Activated CD8-positive, alpha-beta T cell treated with anti-CD3 and anti-CD28 coated beads for 36 hours (primary cell): ENCODE data around the gene CYP2F1. TPM values are rescaled to one million over a fixed set of nuclear protein-coding genes. Genes with fewer than 3 reads are reported as not detected.
"Not testable (repeated sequence)": the region's sequence is repeated elsewhere in the genome, so short reads cannot be mapped to it uniquely, and the experiment has no call there.

Source experiments
- ATAC-seq: fragments of 200-7000 bp; cut with Tn5 transposase; one replicate; pipeline ENCODE4 v1.10.0; 2021; ENCODE audit warnings: mild to moderate bottlenecking, moderate library complexity
- CTCF ChIA-PET: fragments of 350-600 bp; sonication (Branson Sonifier 250); formaldehyde crosslinking; loops from one replicate; lab custom pipeline; 2021; ENCODE audit warnings: antibody characterized with exemption; lab: Charles Lee
- POLR2A ChIA-PET: fragments of 350-600 bp; sonication (Branson Sonifier 250); formaldehyde crosslinking; loops from one replicate; lab custom pipeline; 2021; ENCODE audit warnings: antibody characterized with exemption; lab: Charles Lee
- DNase-seq: peaks from one replicate; pipeline ENCODE4 v3.0.0-alpha.2; 2020
- H3K27ac Mint-ChIP-seq: one replicate; pipeline ENCODE4 v1.8.0; 2021; ENCODE audit warnings: mild to moderate bottlenecking, mixed read lengths
- H3K27me3 Mint-ChIP-seq: one replicate; pipeline ENCODE4 v1.8.0; 2021; ENCODE audit warnings: mixed read lengths
- H3K36me3 Mint-ChIP-seq: one replicate; pipeline ENCODE4 v1.8.0; 2021; ENCODE audit warnings: low read depth, mixed read lengths
- H3K4me1 Mint-ChIP-seq: one replicate; pipeline ENCODE4 v1.8.0; 2021; ENCODE audit warnings: low read depth, mixed read lengths
- H3K4me3 Mint-ChIP-seq: one replicate; pipeline ENCODE4 v1.8.0; 2021; ENCODE audit warnings: mild to moderate bottlenecking, moderate library complexity, mixed read lengths
- H3K9me3 Mint-ChIP-seq: one replicate; pipeline ENCODE4 v1.8.0; 2021; ENCODE audit warnings: mixed read lengths
- CTCF ChIP-seq: fragments of 200-600 bp; IDR thresholded peaks from one replicate; pipeline ENCODE4 v1.8.0; 2022; ENCODE audit warnings: antibody characterized with exemption, mild to moderate bottlenecking
- intact Hi-C: fragments of 100-400 bp; cut with micrococcal nuclease; formaldehyde crosslinking; loops from one replicate; pipeline ENCODE4 v1.10.0; 2022
- total RNA-seq, 2 experiments: library from RNA; stranded (reverse); gene quantifications; one replicate each; pipeline ENCODE4 v1.2.3, GENCODE V29; 2021

The CYP2F1 gene
- total RNA-seq, 2 experiments from 2014 or later: not detected

GRCh38 chr19:41144403-41144802, 30.2 kb downstream of the CYP2F1 start:
- H3K4me1 Mint-ChIP-seq: no peaks in the 10 kb centered on the region
- H3K9me3 Mint-ChIP-seq: no peaks in the 10 kb centered on the region
- H3K36me3 Mint-ChIP-seq: no peaks in the 10 kb centered on the region
- peaks cover 4% of the 10 kb centered on the region for H3K27me3 Mint-ChIP-seq
- TF ChIP-seq CTCF: peak; percentile 78
- H3K4me3 Mint-ChIP-seq: no peak overlapping the region
- peak; percentile 95 for DNase-seq
- peak; percentile 91 for ATAC-seq
- ChIA-PET CTCF (interaction anchor here (0.6 to 3.2 kb wide), 29 partner anchors 11 to 483 kb away, joined by 3 to 25 read pairs (median 4); partner anchors contain the start of gene CYP2F1), POLR2A (no interaction called here)
- intact Hi-C loops: loop anchor here (2.0 kb wide), 1 partner anchor 170 kb away; no protein-coding TSS in a partner anchor
- no peak overlapping the region for H3K27ac Mint-ChIP-seq

- H3K36me3 Mint-ChIP-seq: no peaks in the 10 kb centered on the region
- H3K9me3 Mint-ChIP-seq: no peaks in the 10 kb centered on the region
- no peak overlapping the region for H3K4me3 Mint-ChIP-seq
- ChIA-PET CTCF (interaction anchor here (0.6 kb wide), 1 partner anchor 291 kb away, joined by 3 read pairs; no protein-coding TSS in a partner anchor), POLR2A (interaction anchor here (0.6 kb wide), 1 partner anchor 1307 kb away, joined by 3 read pairs; no protein-coding TSS in a partner anchor)
- H3K27ac Mint-ChIP-seq: no peak overlapping the region
- no peak for ATAC-seq
- intact Hi-C loops: no loop called here
- DNase-seq: no peak
- H3K27me3 Mint-ChIP-seq: peaks cover 4% of the 10 kb centered on the region
- no peaks in the 10 kb centered on the region for H3K4me1 Mint-ChIP-seq
- no peak for TF ChIP-seq CTCF
Observed at GRCh38 chr19:41149831-41150230, 35.6 kb downstream of the CYP2F1 start.

- H3K27ac Mint-ChIP-seq, H3K4me3 Mint-ChIP-seq, ATAC-seq, intact Hi-C loops, H3K36me3 Mint-ChIP-seq, POLR2A ChIA-PET, DNase-seq, H3K9me3 Mint-ChIP-seq, H3K27me3 Mint-ChIP-seq, H3K4me1 Mint-ChIP-seq: not testable (repeated sequence)
- CTCF ChIA-PET: interaction anchor here (0.7 kb wide), 1 partner anchor 150 kb away, joined by 3 read pairs; no protein-coding TSS in a partner anchor
Observed at GRCh38 chr19:41150986-41151385, 36.8 kb downstream of the CYP2F1 start.

GRCh38 chr19:41154060-41154459, 39.8 kb downstream of the CYP2F1 start:
- H3K27ac Mint-ChIP-seq: no peak overlapping the region

GRCh38 chr19:41156207-41156606, 42.0 kb downstream of the CYP2F1 start:
- no peak for TF ChIP-seq CTCF
- Mint-ChIP-seq H3K27ac (no peak overlapping the region), H3K9me3 (no peaks in the 10 kb centered on the region), H3K27me3 (no peaks in the 10 kb centered on the region), H3K36me3 (no peaks in the 10 kb centered on the region), H3K4me3 (no peak overlapping the region), H3K4me1 (no peaks in the 10 kb centered on the region)
- no peak for ATAC-seq
- no peak for DNase-seq
- ChIA-PET POLR2A (no interaction called here), CTCF (interaction anchor here (1.0 kb wide), 1 partner anchor 12 kb away, joined by 3 read pairs; no protein-coding TSS in a partner anchor)
- intact Hi-C loops: no loop called here

More at GRCh38 chr19:41154060-41154459, 39.8 kb downstream of the CYP2F1 start:
- no peak overlapping the region for H3K4me3 Mint-ChIP-seq
- intact Hi-C loops: no loop called here
- no peak for DNase-seq
- no peak for ATAC-seq
- TF ChIP-seq CTCF: no peak
- H3K36me3 Mint-ChIP-seq: no peaks in the 10 kb centered on the region
- H3K4me1 Mint-ChIP-seq: no peaks in the 10 kb centered on the region
- no peaks in the 10 kb centered on the region for H3K27me3 Mint-ChIP-seq
- H3K9me3 Mint-ChIP-seq: no peaks in the 10 kb centered on the region
- POLR2A ChIA-PET: no interaction called here
- CTCF ChIA-PET: interaction anchor here (1.2 kb wide), 1 partner anchor 26 kb away, joined by 4 read pairs; no protein-coding TSS in a partner anchor
